H9 (cell line): ENCODE results near the gene MYO1D. TPM values are rescaled to one million over a fixed set of nuclear protein-coding genes. Genes with fewer than 3 reads are reported as not detected.

Source experiments
- DNase-seq: peaks from one replicate; pipeline ENCODE4 v3.0.0-alpha.2; 2017
- H2AFZ ChIP-seq: one replicate; pipeline ENCODE4 v1.6.1; 2013; ENCODE audit warnings: mild to moderate bottlenecking, low read length, control low read depth, moderate library complexity
- H2AK5ac ChIP-seq: 2 replicates; pipeline ENCODE4 v1.6.1; 2013; ENCODE audit warnings: low read length, control low read depth, mixed read lengths; ENCODE audit not compliant: insufficient read length
- H2BK120ac ChIP-seq: one replicate; pipeline ENCODE4 v1.6.1; 2013; ENCODE audit warnings: low read depth, mild to moderate bottlenecking, low read length, control low read depth, inconsistent platforms; ENCODE audit not compliant: poor library complexity, severe bottlenecking
- H2BK12ac ChIP-seq: 2 replicates; pipeline ENCODE4 v1.6.1; 2013; ENCODE audit warnings: low read length, control low read depth, mixed read lengths, low read depth; ENCODE audit not compliant: insufficient read length
- H2BK15ac ChIP-seq: 2 replicates; pipeline ENCODE4 v1.6.1; 2013; ENCODE audit warnings: low read depth, low read length, control low read depth
- H2BK20ac ChIP-seq: one replicate; pipeline ENCODE4 v1.6.1; 2013; ENCODE audit warnings: low read depth, mild to moderate bottlenecking, low read length, control low read depth, inconsistent platforms; ENCODE audit not compliant: poor library complexity, severe bottlenecking
- H2BK5ac ChIP-seq: 2 replicates; pipeline ENCODE4 v1.6.1; 2013; ENCODE audit warnings: low read length, control low read depth, mixed read lengths; ENCODE audit not compliant: insufficient read length
- H3K14ac ChIP-seq: 2 replicates; pipeline ENCODE4 v1.6.1; 2013; ENCODE audit warnings: low read length, control low read depth; ENCODE audit not compliant: insufficient read depth
- H3K18ac ChIP-seq: 2 replicates; pipeline ENCODE4 v1.6.1; 2013; ENCODE audit warnings: low read depth, mild to moderate bottlenecking, mixed read lengths, low read length, control low read depth; ENCODE audit not compliant: insufficient read length
- H3K23ac ChIP-seq: 2 replicates; pipeline ENCODE4 v1.6.1; 2013; ENCODE audit warnings: low read length, control low read depth, mixed read lengths, low read depth; ENCODE audit not compliant: insufficient read length
- H3K23me2 ChIP-seq: 2 replicates; pipeline ENCODE4 v1.6.1; 2013; ENCODE audit warnings: low read depth, mild to moderate bottlenecking, mixed read lengths, low read length, control low read depth; ENCODE audit not compliant: insufficient read length, poor library complexity, severe bottlenecking
- H3K27ac ChIP-seq: 2 replicates; pipeline ENCODE4 v1.5.1; 2013; ENCODE audit warnings: low read length, control low read depth, mixed read lengths, low read depth; ENCODE audit not compliant: insufficient read length
- H3K27me3 ChIP-seq: 2 replicates; pipeline ENCODE4 v1.6.1; 2013; ENCODE audit warnings: low read length, control low read depth, inconsistent platforms; ENCODE audit not compliant: insufficient read depth
- H3K4ac ChIP-seq: 2 replicates; pipeline ENCODE4 v1.6.1; 2013; ENCODE audit warnings: low read depth, mild to moderate bottlenecking, control low read depth, inconsistent platforms, low read length, moderate library complexity
- H3K4me1 ChIP-seq: 2 replicates; pipeline ENCODE4 v1.6.1; 2013; ENCODE audit warnings: low read length, control low read depth, inconsistent platforms; ENCODE audit not compliant: insufficient read depth
- H3K4me2 ChIP-seq: 2 replicates; pipeline ENCODE4 v1.6.1; 2013; ENCODE audit warnings: low read length, control low read depth, mixed read lengths; ENCODE audit not compliant: insufficient read length, insufficient read depth
- H3K56ac ChIP-seq: 2 replicates; pipeline ENCODE4 v1.6.1; 2013; ENCODE audit warnings: low read depth, mild to moderate bottlenecking, mixed read lengths, low read length, control low read depth; ENCODE audit not compliant: insufficient read length
- H3K79me1 ChIP-seq: 2 replicates; pipeline ENCODE4 v1.6.1; 2013; ENCODE audit warnings: low read depth, mild to moderate bottlenecking, moderate library complexity, low read length, control low read depth, inconsistent platforms; ENCODE audit not compliant: insufficient read depth, poor library complexity, severe bottlenecking
- H3K79me2 ChIP-seq: 2 replicates; pipeline ENCODE4 v1.6.1; 2013; ENCODE audit warnings: low read length, control low read depth, inconsistent platforms; ENCODE audit not compliant: insufficient read depth
- H3K9ac ChIP-seq: 2 replicates; pipeline ENCODE4 v1.6.1; 2013; ENCODE audit warnings: low read length, control low read depth, mixed read lengths; ENCODE audit not compliant: insufficient read length; ENCODE audit errors: extremely low read depth
- H3K9me3 ChIP-seq: one replicate; pipeline ENCODE4 v1.6.1; 2013; ENCODE audit warnings: low read depth, low read length, inconsistent platforms; ENCODE audit not compliant: control insufficient read depth
- H3T11ph ChIP-seq: one replicate; pipeline ENCODE4 v1.6.1; 2013; ENCODE audit warnings: mild to moderate bottlenecking, low read length, control low read depth, inconsistent platforms
- H4K20me1 ChIP-seq: one replicate; pipeline ENCODE4 v1.6.1; 2013; ENCODE audit not compliant: control insufficient read depth, insufficient read length, insufficient read depth
- H4K5ac ChIP-seq: 2 replicates; pipeline ENCODE4 v1.6.1; 2013; ENCODE audit warnings: low read depth, mild to moderate bottlenecking, mixed read lengths, low read length, control low read depth; ENCODE audit not compliant: insufficient read length
- H4K8ac ChIP-seq: replicated peaks from 2 replicates; pipeline ENCODE4 v1.6.1; 2013; ENCODE audit warnings: low read length, control low read depth, mixed read lengths, low read depth; ENCODE audit not compliant: insufficient read length
- H4K91ac ChIP-seq: 2 replicates; pipeline ENCODE4 v1.6.1; 2013; ENCODE audit warnings: low read depth, mild to moderate bottlenecking, moderate library complexity, mixed read lengths, low read length, control low read depth; ENCODE audit not compliant: insufficient read length
- H3K27ac Mint-ChIP-seq, 3 experiments: 2 replicates in 2 of 3; 3 replicates in 1 of 3; pipeline ENCODE4 v1.8.0; 2020 to 2021; ENCODE audit warnings: mixed read lengths in 3 of 3, mild to moderate bottlenecking in 1 of 3, moderate library complexity in 1 of 3
- H3K27me3 Mint-ChIP-seq: 2 replicates; pipeline ENCODE4 v1.8.0; 2021; ENCODE audit warnings: low read depth, mild to moderate bottlenecking, moderate library complexity, mixed read lengths
- H3K36me3 Mint-ChIP-seq, 3 experiments: 2 replicates in 2 of 3; 3 replicates in 1 of 3; pipeline ENCODE4 v1.8.0; 2020 to 2021; ENCODE audit warnings: low read depth in 3 of 3, mixed read lengths in 3 of 3; ENCODE audit not compliant: insufficient read depth in 1 of 3
- H3K4me1 Mint-ChIP-seq, 2 experiments: 2 replicates each; pipeline ENCODE4 v1.8.0; 2020; ENCODE audit warnings: mixed read lengths in 2 of 2
- H3K4me3 Mint-ChIP-seq, 2 experiments: 2 replicates in 1 of 2; 3 replicates in 1 of 2; pipeline ENCODE4 v1.8.0; 2020 to 2021; ENCODE audit warnings: mild to moderate bottlenecking in 2 of 2, mixed read lengths in 2 of 2, moderate library complexity in 1 of 2
- H3K9me3 Mint-ChIP-seq, 2 experiments: 2 replicates in 1 of 2; 3 replicates in 1 of 2; pipeline ENCODE4 v1.8.0; 2020; ENCODE audit warnings: mild to moderate bottlenecking in 2 of 2, mixed read lengths in 2 of 2, moderate library complexity in 1 of 2
- CTCF ChIP-seq: fragments of 200-600 bp; sonication (generic); conservative IDR thresholded peaks from 3 replicates; pipeline ENCODE4 v1.8.0; 2021; ENCODE audit warnings: antibody characterized with exemption, mild to moderate bottlenecking
- total RNA-seq: library from RNA; stranded (reverse); gene quantifications from 2 replicates; pipeline ENCODE4 v1.2.1, GENCODE V29; 2021

MYO1D gene
- total RNA-seq, 1 experiment from 2014 or later = 19.0 TPM

- Mint-ChIP-seq H3K27ac (no peak overlapping the region), H3K4me3 (no peak overlapping the region), H3K9me3 (peaks cover 3% of the 10 kb centered on the region in 2 experiments; a peak in 2 of 5 replicates), H3K4me1 (no peaks in the 10 kb centered on the region), H3K36me3 (peaks cover 6 to 33% (median 22%) of the 10 kb centered on the region in 3 experiments), H3K27me3 (no peaks in the 10 kb centered on the region)
- H2AFZ ChIP-seq = no peak overlapping the region
- no peak overlapping the region for H3T11ph ChIP-seq
- H2BK120ac ChIP-seq = no peak overlapping the region
- no peaks in the 10 kb centered on the region for H3K4me1 ChIP-seq
- no peak overlapping the region for H2BK15ac ChIP-seq
- no peaks in the 10 kb centered on the region for H3K79me2 ChIP-seq
- no peak overlapping the region for H4K8ac ChIP-seq
- no peaks in the 10 kb centered on the region for H3K23me2 ChIP-seq
- H3K14ac ChIP-seq = no peak overlapping the region
- H3K9ac ChIP-seq = no peak overlapping the region
- H2AK5ac ChIP-seq = no peak overlapping the region
- H3K27ac ChIP-seq = no peak overlapping the region
- H3K4me2 ChIP-seq = no peak overlapping the region
- H3K23ac ChIP-seq = no peak overlapping the region
- H4K5ac ChIP-seq = no peak overlapping the region
- no peak overlapping the region for H2BK5ac ChIP-seq
- no peak overlapping the region for H3K18ac ChIP-seq
- no peak for TF ChIP-seq CTCF
- H3K56ac ChIP-seq = no peak overlapping the region
- H3K9me3 ChIP-seq = no peaks in the 10 kb centered on the region
- H2BK20ac ChIP-seq = no peak overlapping the region
- H4K20me1 ChIP-seq = no peaks in the 10 kb centered on the region
- DNase-seq = no peak
- H3K4ac ChIP-seq = no peak overlapping the region
- no peaks in the 10 kb centered on the region for H3K27me3 ChIP-seq
- no peak overlapping the region for H4K91ac ChIP-seq
- no peaks in the 10 kb centered on the region for H3K79me1 ChIP-seq
- no peak overlapping the region for H2BK12ac ChIP-seq
Observed at GRCh38 chr17:32709562-32709961, 167.4 kb downstream of the MYO1D start.
